HL-60 (cell line): Measurements from ENCODE around the gene HK1.
A peak's percentile ranks its signal among the peaks of the same experiment; 100 is the strongest.

Experiments
- DNase-seq, 2 experiments: peaks; one replicate each; pipeline ENCODE4 v3.0.0-alpha.2; 2010 to 2020; ENCODE audit warnings: low read depth in 1 of 2, low spot score in 1 of 2
- H3K27ac ChIP-seq: fragments of 250-450 bp; sonication (Bioruptor Pico); replicated peaks from 2 replicates; pipeline ENCODE4 v1.5.1; 2020; ENCODE audit warnings: mild to moderate bottlenecking, moderate library complexity
- H3K27me3 ChIP-seq: fragments of 250-450 bp; sonication (Bioruptor Pico); 2 replicates; pipeline ENCODE4 v1.5.1; 2021; ENCODE audit warnings: mild to moderate bottlenecking, moderate library complexity; ENCODE audit not compliant: insufficient read depth, poor library complexity, severe bottlenecking
- H3K4me3 ChIP-seq: replicated peaks from 2 replicates; pipeline ENCODE4 v1.5.1; 2011; ENCODE audit warnings: mild to moderate bottlenecking, control low read depth, low read length; ENCODE audit not compliant: insufficient read depth
- GABPA ChIP-seq: IDR thresholded peaks from 2 replicates; pipeline ENCODE4 v1.6.1; 2012; ENCODE audit warnings: low read depth
- POLR2AphosphoS5 ChIP-seq: IDR thresholded peaks from 2 replicates; pipeline ENCODE4 v1.6.1; 2012; ENCODE audit warnings: low read depth
- SPI1 ChIP-seq: IDR thresholded peaks from 2 replicates; pipeline ENCODE4 v1.6.1; 2012; ENCODE audit warnings: low read depth, mild to moderate bottlenecking, borderline replicate concordance
- TF ChIP-seq, protein P1 (sequence below): IDR thresholded peaks from 2 replicates; pipeline ENCODE4 v1.6.1; 2012; ENCODE audit warnings: low read depth; ENCODE audit not compliant: insufficient replicate concordance
- TF ChIP-seq, protein P2 (sequence below): IDR thresholded peaks from one replicate; pipeline ENCODE4 v1.5.1; 2011; ENCODE audit warnings: low read length, control low read depth, inconsistent platforms; ENCODE audit not compliant: insufficient read depth

The HK1 gene

DNA sequence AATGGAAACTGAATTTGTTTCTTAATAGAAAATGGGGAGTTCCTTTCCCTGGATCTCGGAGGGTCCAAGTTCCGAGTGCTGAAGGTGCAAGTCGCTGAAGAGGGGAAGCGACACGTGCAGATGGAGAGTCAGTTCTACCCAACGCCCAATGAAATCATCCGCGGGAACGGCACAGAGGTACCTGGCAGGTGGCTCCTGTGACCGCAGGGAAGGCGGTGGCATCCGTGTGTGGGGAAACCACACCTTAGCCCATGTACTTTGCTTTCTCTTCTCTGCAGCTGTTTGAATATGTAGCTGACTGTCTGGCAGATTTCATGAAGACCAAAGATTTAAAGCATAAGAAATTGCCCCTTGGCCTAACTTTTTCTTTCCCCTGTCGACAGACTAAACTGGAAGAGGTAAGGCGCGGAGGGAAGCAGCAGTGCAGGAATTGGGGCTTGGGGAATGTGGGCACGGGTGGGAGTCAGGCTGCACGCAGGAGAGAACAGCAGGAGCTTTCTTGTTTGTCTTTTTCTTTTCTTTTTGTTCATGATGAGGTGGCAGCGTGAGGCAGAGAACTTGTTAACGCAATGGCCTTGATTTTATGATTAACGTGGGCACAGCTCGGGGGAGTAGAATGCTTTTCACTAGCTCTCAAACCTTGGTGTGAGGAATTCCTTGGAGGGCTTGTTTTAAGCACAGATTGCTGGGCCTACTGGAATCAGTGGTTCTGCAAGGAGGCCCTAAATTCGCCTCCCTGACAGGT lies 45.4 kb upstream of the HK1 start:
- TF ChIP-seq GABPA: no peak
- no peak for DNase-seq
- H3K4me3 ChIP-seq: no peak overlapping the region
- no peaks in the 10 kb centered on the region for H3K27me3 ChIP-seq
- no peak overlapping the region for H3K27ac ChIP-seq

DNA sequence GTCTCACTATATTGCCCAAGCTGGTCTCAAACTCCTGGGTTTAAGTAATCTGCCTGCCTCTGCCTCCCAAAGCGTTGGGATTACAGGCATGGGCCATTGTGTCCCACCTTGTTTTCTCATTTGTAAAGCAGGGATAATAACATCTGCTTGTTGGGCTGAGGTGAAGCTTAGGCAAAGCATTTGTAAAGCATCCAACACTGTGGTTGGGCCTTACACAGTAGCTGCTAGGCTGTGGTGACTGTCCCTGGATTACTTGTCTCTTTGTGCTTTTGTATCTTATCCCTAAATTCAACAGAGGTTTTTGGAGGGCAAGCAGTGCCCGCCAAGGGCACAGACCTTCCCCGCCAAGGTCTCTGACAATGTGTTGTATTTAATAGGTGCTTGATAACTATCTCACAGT lies 43.8 kb upstream of the HK1 start:
- Histone ChIP-seq H3K27me3 (no peaks in the 10 kb centered on the region), H3K27ac (no peak overlapping the region), H3K4me3 (no peak overlapping the region)
- DNase-seq: no peak
- TF ChIP-seq POLR2AphosphoS5 (no peak), SPI1 (no peak), GABPA (no peak)
- TF ChIP-seq, protein P1, sequence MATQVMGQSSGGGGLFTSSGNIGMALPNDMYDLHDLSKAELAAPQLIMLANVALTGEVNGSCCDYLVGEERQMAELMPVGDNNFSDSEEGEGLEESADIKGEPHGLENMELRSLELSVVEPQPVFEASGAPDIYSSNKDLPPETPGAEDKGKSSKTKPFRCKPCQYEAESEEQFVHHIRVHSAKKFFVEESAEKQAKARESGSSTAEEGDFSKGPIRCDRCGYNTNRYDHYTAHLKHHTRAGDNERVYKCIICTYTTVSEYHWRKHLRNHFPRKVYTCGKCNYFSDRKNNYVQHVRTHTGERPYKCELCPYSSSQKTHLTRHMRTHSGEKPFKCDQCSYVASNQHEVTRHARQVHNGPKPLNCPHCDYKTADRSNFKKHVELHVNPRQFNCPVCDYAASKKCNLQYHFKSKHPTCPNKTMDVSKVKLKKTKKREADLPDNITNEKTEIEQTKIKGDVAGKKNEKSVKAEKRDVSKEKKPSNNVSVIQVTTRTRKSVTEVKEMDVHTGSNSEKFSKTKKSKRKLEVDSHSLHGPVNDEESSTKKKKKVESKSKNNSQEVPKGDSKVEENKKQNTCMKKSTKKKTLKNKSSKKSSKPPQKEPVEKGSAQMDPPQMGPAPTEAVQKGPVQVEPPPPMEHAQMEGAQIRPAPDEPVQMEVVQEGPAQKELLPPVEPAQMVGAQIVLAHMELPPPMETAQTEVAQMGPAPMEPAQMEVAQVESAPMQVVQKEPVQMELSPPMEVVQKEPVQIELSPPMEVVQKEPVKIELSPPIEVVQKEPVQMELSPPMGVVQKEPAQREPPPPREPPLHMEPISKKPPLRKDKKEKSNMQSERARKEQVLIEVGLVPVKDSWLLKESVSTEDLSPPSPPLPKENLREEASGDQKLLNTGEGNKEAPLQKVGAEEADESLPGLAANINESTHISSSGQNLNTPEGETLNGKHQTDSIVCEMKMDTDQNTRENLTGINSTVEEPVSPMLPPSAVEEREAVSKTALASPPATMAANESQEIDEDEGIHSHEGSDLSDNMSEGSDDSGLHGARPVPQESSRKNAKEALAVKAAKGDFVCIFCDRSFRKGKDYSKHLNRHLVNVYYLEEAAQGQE: no peak
- TF ChIP-seq, protein P2, sequence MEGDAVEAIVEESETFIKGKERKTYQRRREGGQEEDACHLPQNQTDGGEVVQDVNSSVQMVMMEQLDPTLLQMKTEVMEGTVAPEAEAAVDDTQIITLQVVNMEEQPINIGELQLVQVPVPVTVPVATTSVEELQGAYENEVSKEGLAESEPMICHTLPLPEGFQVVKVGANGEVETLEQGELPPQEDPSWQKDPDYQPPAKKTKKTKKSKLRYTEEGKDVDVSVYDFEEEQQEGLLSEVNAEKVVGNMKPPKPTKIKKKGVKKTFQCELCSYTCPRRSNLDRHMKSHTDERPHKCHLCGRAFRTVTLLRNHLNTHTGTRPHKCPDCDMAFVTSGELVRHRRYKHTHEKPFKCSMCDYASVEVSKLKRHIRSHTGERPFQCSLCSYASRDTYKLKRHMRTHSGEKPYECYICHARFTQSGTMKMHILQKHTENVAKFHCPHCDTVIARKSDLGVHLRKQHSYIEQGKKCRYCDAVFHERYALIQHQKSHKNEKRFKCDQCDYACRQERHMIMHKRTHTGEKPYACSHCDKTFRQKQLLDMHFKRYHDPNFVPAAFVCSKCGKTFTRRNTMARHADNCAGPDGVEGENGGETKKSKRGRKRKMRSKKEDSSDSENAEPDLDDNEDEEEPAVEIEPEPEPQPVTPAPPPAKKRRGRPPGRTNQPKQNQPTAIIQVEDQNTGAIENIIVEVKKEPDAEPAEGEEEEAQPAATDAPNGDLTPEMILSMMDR: no peak

DNA sequence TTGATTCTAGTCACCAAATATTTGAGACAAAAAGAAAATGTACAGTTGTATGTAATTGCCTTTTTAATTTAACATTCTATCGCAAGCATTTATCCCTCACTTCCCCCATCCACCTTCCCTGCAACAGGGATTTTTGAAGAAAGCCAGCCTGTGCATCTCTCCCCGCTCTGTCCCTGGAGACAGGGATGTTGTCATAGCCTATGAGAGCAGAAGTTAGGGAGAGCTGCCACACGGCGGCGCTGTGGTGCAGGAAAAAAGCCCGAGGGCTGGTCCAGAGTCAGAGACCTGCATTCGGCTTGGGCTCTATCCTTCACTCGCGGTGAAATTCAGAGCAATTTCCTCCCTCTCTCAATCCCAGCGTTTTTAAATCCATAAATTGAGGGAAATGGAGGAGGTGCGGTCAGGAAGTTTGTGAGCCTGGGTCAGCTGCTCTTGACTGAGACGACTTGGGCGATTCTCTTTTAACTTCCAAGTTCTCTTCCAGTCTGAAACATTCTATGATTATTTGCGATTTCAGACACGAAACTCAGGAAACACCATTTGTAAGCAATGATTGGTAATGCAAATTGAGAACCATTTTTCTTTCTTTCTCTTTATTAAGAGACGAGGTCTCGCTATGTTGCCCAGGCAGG lies 40.7 kb upstream of the HK1 start:
- H3K27ac ChIP-seq: no peak overlapping the region
- no peaks in the 10 kb centered on the region for H3K27me3 ChIP-seq
- no peak overlapping the region for H3K4me3 ChIP-seq
- peak; percentile 63 to 85 for DNase-seq
- TF ChIP-seq, protein P2: peak; percentile 80
- TF ChIP-seq SPI1: no peak

DNA sequence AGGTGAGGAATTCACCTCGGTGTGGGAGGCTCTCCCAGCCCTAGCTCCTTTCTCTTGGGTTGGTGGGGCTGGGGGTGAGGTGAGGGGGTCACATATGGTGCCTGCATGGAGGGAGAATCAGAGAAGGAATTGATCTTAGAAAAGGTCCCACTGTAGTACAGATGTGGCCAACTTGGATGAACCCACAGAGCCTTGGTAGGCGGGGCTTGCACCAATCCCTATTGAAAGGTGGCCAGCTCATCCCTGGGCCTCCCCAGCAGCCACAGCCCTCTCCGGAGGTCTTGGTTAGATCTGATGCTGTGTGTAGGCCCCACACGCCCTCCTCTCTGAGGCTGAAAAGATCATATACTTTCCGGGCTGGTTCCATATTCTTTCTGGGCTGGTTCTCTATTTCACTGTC lies 39.2 kb upstream of the HK1 start:
- Histone ChIP-seq H3K27me3 (no peaks in the 10 kb centered on the region), H3K27ac (no peak overlapping the region), H3K4me3 (no peak overlapping the region)
- no peak for DNase-seq
- TF ChIP-seq SPI1: no peak
- TF ChIP-seq, protein P1: no peak

DNA sequence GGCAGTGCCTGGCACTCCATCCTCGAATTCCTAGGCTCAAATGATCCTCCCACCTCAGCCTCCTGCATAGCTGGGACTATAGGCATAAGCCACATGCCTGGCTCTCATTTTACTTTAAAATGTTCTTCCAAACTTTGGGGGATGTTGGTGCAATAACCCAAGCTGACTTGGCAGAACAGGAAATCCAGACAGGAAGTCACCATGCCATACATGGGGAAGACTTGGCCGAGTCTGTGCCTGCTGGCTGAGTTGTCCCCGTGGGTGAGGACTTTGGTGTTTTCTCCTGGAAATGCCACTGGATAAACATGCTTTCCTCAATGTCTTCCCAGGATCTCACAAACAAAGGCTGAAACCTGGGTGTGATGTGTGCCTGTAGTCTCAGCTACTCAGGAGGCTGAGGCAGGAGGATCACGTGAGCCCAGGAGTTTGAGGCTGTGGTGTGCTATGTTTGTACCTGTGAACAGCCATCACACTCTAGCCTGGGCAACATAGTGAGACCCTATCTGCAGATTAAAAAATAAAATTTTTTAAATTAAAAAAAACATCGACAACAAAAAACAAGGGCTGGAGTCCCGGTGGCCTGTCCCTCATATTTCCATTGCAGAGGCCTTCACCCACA lies 38.4 kb upstream of the HK1 start:
- peak in 1 of 2 experiments; percentile 48 for DNase-seq
- Histone ChIP-seq H3K4me3 (no peak overlapping the region), H3K27ac (no peak overlapping the region; the same call in 1 of the 2 replicates), H3K27me3 (no peaks in the 10 kb centered on the region)
- TF ChIP-seq, protein P1: no peak
- peak; percentile 29; the same call in 1 of the 2 replicates for TF ChIP-seq SPI1
